PFSK-1 (cell line): ENCODE results near the gene PIP4K2A.

ENCODE experiments used
- FOXP2 ChIP-seq: optimal IDR thresholded peaks from 2 replicates; pipeline ENCODE3; 2011; ENCODE audit warnings: borderline replicate concordance, control low read depth, inconsistent platforms; ENCODE audit not compliant: insufficient read depth; ENCODE audit errors: extremely low read length, extremely low read depth
- POLR2AphosphoS5 ChIP-seq: IDR thresholded peaks from 2 replicates; pipeline ENCODE4 v1.6.1; 2012; ENCODE audit warnings: low read depth, mild to moderate bottlenecking, control low read depth, low read length, moderate library complexity
- REST ChIP-seq, 2 experiments: IDR thresholded peaks; 2 replicates each; pipeline versions ENCODE4 v1.6.1 to v1.8.0; 2011 to 2012; ENCODE audit warnings: low read depth in 2 of 2, low read length in 2 of 2, control low read depth in 1 of 2, inconsistent platforms in 1 of 2, mild to moderate bottlenecking in 1 of 2, moderate library complexity in 1 of 2; ENCODE audit not compliant: insufficient read depth in 1 of 2
- SIN3A ChIP-seq: IDR thresholded peaks from 2 replicates; pipeline ENCODE4 v1.6.1; 2012; ENCODE audit warnings: mild to moderate bottlenecking, low read length, moderate library complexity, borderline replicate concordance; ENCODE audit not compliant: insufficient read depth
- TAF1 ChIP-seq: IDR thresholded peaks from 2 replicates; pipeline ENCODE4 v1.6.1; 2012; ENCODE audit warnings: low read length, control low read depth, borderline replicate concordance; ENCODE audit not compliant: insufficient read depth

- TF ChIP-seq POLR2AphosphoS5: no peak
- no peak for TF ChIP-seq REST (IDR thresholded peaks at IDR 0.05; ENCODE audit: insufficient read depth in 1 of 2, low read depth in 2 of 2, low read length in 2 of 2)
- TF ChIP-seq TAF1: no peak
- TF ChIP-seq SIN3A: no peak
- TF ChIP-seq FOXP2: no peak
Observed at GRCh38 chr10:22598478-22598877, 115.9 kb downstream of the PIP4K2A start.
